Subcutaneous adipose tissue (tissue), 4 donors: ENCODE measurements around the gene NBEAL2. TPM values are rescaled to one million over a fixed set of nuclear protein-coding genes. Genes with fewer than 3 reads are reported as not detected.

Experiments
- total RNA-seq, 4 donors: library from RNA; depleted of rRNA; stranded (reverse); fragments of >200 nt; gene quantifications; one replicate each; pipeline ENCODE4 v1.1.0, GENCODE V29; 2016
- TF ChIP-seq, protein P1 (sequence below): fragments of 450-650 bp; IDR thresholded peaks from one replicate; pipeline ENCODE4 v1.5.1; 2016; ENCODE audit warnings: low read depth, mild to moderate bottlenecking, control low read depth, antibody characterized with exemption, moderate library complexity

NBEAL2 gene
- total RNA-seq, 4 donors from 2014 or later, result 13.4 to 62.2 (median 23.6) TPM

DNA sequence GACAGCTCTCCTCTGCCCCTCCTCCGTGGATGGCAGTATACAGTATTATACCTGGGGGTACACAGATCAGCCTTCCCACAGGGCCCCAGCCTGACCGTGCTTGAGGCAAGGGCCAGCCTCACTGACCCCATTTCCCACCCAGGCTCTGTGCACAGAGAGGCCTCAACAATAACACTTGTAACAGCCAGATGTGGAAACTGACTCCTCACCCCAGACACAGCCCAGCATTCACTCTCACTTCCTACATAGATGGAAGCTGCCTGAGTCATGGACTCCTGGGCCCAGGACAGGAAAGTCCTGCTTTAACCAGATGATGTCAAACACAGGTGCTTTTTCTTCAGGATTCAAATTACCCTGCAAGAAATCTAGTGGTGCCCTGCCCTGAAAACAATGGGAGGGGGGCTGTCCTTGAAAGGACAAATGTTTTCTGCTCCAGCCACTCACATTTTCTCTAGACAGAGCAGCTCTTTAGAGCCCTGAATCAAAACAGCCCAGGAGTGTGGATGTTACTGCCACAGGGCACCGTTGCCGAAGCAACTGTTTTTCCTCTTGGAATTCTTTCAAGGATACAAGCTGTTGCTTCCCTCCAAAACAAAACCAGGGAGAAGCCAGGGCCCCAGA is 19.3 kb upstream of the NBEAL2 start:
- TF ChIP-seq, protein P1, sequence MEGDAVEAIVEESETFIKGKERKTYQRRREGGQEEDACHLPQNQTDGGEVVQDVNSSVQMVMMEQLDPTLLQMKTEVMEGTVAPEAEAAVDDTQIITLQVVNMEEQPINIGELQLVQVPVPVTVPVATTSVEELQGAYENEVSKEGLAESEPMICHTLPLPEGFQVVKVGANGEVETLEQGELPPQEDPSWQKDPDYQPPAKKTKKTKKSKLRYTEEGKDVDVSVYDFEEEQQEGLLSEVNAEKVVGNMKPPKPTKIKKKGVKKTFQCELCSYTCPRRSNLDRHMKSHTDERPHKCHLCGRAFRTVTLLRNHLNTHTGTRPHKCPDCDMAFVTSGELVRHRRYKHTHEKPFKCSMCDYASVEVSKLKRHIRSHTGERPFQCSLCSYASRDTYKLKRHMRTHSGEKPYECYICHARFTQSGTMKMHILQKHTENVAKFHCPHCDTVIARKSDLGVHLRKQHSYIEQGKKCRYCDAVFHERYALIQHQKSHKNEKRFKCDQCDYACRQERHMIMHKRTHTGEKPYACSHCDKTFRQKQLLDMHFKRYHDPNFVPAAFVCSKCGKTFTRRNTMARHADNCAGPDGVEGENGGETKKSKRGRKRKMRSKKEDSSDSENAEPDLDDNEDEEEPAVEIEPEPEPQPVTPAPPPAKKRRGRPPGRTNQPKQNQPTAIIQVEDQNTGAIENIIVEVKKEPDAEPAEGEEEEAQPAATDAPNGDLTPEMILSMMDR, result no peak

DNA sequence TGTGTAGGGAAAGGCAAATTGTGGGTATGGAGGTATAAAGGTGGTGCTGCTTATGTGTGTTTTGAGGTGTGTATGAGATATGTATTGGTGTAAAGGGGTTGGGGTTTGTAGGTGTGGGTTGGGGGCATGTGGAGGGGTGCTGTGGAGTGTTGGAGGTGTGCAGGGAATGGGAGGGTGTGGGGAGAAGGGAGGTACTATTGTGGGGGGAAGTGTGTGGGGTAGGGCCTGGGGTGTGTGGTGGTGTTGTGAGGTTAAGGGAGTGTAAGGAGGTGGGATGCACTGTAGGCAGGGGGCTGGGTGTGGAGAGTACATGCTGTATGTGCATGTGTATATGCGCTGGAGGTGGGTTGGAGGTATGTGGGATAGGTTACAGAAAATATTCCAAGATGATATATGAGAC is 18.6 kb upstream of the NBEAL2 start:
- TF ChIP-seq, protein P1, result no peak

DNA sequence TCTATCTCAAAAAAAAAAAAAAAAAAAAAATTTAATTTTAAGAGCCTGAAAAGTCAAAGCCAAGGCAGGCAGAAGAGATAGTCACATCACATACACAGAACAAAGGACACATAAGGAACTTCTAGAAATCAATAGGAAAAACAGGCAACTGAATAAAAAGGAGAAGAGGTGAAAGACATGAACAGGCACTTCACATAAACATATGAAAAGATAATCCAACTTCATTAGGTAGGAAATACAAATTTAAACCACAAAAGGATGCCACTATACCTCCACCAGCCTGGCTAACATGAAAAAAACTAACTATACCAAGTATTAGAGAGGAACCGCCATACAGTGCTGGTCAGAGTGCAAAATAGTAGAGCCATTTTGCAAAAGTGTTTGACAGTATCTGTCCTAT is 17.0 kb upstream of the NBEAL2 start:
- TF ChIP-seq, protein P1, result no peak

DNA sequence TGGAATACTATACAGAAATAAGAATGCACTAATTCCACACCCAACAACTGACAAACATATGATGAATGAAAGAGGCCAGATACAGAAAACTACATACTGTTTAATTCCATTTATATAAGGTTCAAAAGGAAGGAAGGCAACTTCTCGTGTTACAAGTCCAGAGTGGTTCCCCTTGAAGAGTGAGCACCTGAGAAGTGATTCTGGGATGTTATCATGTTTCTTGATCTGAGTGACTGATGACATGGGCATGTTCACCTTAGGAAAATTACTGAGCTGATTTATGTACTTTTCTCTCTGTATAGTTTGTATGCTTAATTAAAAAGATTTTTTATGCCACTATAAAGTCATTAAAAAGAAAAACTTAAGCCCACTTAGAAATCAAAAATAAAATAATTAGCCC is 16.5 kb upstream of the NBEAL2 start:
- TF ChIP-seq, protein P1, result no peak

DNA sequence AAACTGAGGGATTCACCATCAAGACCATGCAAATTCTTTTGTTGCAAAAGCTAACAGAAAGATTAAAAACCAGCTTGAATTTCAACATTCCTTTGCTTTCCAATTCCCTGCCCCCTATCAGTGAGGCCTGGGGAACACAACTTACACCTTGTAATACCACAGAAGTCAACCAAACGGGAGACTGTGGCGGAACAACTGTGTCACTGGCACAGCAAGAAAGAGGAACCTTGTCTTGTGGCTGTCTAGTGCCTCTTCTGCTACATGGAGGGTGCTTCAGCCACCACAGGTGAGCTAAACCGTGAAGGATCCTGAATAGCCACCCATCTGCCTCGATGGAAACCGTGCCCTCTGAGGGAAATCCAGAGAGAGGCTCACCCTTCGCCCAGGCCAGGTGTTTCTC is 14.3 kb upstream of the NBEAL2 start:
- TF ChIP-seq, protein P1, result no peak

DNA sequence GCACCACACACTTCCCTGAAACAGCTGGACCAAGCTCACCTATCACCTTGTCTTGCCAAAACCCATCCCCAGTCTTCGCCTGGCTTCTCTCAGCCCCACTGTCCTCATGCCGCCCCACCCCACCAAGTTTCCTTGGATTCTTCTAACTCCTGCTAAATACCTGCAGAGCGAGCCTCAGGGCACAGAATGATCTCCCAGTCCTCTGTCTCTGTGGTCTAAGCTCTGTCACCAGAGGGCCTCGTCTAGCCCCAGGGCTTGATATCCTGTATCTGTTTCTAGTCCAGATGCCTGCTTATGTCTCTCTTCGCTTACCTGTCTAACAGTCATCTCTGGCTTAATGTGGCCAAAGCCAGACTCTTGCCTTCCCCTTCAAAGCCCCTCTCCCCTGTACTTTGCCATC is 12.7 kb upstream of the NBEAL2 start:
- TF ChIP-seq, protein P1, result no peak

DNA sequence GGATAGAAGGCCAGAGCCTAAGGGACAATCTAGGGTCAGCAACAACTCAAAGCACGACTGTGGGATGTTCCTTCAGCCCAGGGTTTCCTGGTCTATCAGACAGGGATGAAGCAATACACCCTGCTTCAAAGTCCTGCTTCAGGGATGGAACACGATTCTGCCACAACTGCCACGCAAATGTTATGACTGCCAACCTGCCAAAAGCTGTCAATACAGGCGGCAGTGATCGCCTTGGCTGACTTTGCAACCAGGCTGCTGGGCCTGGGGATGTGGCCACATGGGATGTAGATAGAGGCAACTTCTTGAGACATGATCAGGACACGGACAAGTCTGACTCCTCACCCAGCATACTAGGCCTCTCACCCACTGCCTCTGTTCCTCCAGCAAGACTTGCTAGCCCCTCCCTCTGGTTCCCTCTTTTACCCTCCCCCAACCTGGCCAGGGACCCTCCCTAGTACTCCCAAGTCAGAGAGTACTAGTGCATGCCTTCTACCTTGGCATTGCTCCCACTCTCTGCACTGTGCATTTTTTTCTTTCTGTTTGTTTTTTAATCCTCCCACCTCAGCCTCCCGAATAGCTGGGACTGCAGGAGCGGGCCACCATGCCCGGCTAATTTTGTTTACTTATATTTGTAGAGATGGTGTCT is 10.6 kb upstream of the NBEAL2 start:
- TF ChIP-seq, protein P1, result no peak
